Fibroblast of skin of left quadriceps (primary cell): Measurements from ENCODE around the gene FBXO2.
A peak's percentile ranks its signal among the peaks of the same experiment; 100 is the strongest.

Experiments used
- DNase-seq, 2 experiments: peaks; one replicate each; pipeline ENCODE4 v3.0.0-alpha.2; 2013; ENCODE audit warnings: low read depth in 2 of 2

Gene FBXO2

GRCh38 chr1:11654137-11654938 is at the start of gene FBXO2, which contains the start of gene FBXO44:
Gene FBXO2 (minus strand): TSS chr1:11654429. CDS start chr1:11654340, 89 bp downstream.
Gene FBXO44 (plus strand): TSS chr1:11654877. CDS start chr1:11655836, 959 bp downstream.
- no peak for DNase-seq

- no peak for DNase-seq
These were observed 49.3 kb upstream of the FBXO2 start for GRCh38 chr1:11703357-11704193.

GRCh38 chr1:11701981-11702803 is 48.0 kb upstream of the FBXO2 start:
- DNase-seq: no peak

- no peak for DNase-seq
These were observed 47.3 kb upstream of the FBXO2 start for GRCh38 chr1:11701551-11701961.

GRCh38 chr1:11700601-11701467 is 46.6 kb upstream of the FBXO2 start:
- no peak for DNase-seq

- no peak for DNase-seq
These were observed 43.6 kb upstream of the FBXO2 start for GRCh38 chr1:11697893-11698210.

- no peak for DNase-seq
These were observed 43.1 kb upstream of the FBXO2 start for GRCh38 chr1:11697188-11697892.

GRCh38 chr1:11695861-11696260 is 41.6 kb upstream of the FBXO2 start:
- no peak for DNase-seq

GRCh38 chr1:11693917-11694316 is 39.7 kb upstream of the FBXO2 start:
- DNase-seq: no peak

- peak; percentile 21 to 25 for DNase-seq
These were observed 38.9 kb upstream of the FBXO2 start for GRCh38 chr1:11693024-11693590.

- DNase-seq: no peak
These were observed 37.9 kb upstream of the FBXO2 start for GRCh38 chr1:11691928-11692711.

GRCh38 chr1:11691302-11691914 is 37.2 kb upstream of the FBXO2 start, which contains the start of gene DRAXIN:
Gene DRAXIN (plus strand): TSS chr1:11691710. CDS start chr1:11706259, 14,549 bp downstream.
- DNase-seq: no peak

GRCh38 chr1:11690397-11691301 is 36.4 kb upstream of the FBXO2 start:
- DNase-seq: no peak

- no peak for DNase-seq
These were observed 34.3 kb upstream of the FBXO2 start for GRCh38 chr1:11688506-11688905.

GRCh38 chr1:11685210-11685752 is 31.1 kb upstream of the FBXO2 start:
- DNase-seq: no peak

GRCh38 chr1:11684070-11684469 is 29.8 kb upstream of the FBXO2 start:
- peak in 1 of 2 experiments; percentile 20 for DNase-seq

GRCh38 chr1:11682799-11683198 is 28.6 kb upstream of the FBXO2 start:
- DNase-seq: no peak
